GM10248 (cell line): Measurements from ENCODE around the gene TPR.

ENCODE experiments used
- CTCF ChIA-PET: fragments of 300-600 bp; sonication (Branson Sonifier 250); formaldehyde crosslinking; extraction: SDS; loops from one replicate; lab custom pipeline; 2021; ENCODE audit warnings: antibody characterized with exemption; lab: Yijun Ruan, JAX
- POLR2A ChIA-PET: fragments of 350-650 bp; sonication (Branson Sonifier 250); formaldehyde crosslinking; extraction: SDS; loops from one replicate; lab custom pipeline; 2020; ENCODE audit warnings: antibody characterized with exemption; lab: Yijun Ruan, JAX
- DNase-seq: peaks from one replicate; pipeline ENCODE4 v3.0.0; 2012; ENCODE audit errors: extremely low spot score
- TF ChIP-seq, protein P1 (sequence below): IDR thresholded peaks from 2 replicates; pipeline ENCODE4 v1.5.1; 2012; ENCODE audit warnings: mild to moderate bottlenecking, low read depth; ENCODE audit errors: extremely low read depth, missing control alignments, control extremely low read depth

TPR gene

DNA sequence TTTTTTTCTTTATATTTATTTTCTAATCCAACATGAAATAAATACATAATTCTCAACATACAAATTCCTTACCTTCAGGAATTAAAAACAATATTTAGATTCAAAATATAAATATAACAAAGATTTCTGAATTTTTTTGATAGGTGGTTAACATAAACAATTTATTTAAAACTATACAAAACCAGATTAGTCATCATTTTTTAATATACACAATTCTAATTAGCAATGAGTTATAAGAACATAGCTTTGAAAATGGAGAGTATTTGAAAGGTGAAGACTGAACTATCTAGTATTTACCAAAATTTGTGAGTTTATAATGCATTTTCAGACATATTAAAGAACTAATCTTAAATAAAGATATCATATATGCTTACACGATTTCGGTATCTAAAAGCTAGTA is 37.5 kb downstream of the TPR start:
- ChIA-PET POLR2A (no interaction called here), CTCF (interaction anchor here (1.1 to 3.1 kb wide), 4 partner anchors 12 to 38 kb away, joined by 3 to 9 read pairs (median 6); partner anchors contain the start of genes ODR4 and TPR)
- TF ChIP-seq, protein P1, sequence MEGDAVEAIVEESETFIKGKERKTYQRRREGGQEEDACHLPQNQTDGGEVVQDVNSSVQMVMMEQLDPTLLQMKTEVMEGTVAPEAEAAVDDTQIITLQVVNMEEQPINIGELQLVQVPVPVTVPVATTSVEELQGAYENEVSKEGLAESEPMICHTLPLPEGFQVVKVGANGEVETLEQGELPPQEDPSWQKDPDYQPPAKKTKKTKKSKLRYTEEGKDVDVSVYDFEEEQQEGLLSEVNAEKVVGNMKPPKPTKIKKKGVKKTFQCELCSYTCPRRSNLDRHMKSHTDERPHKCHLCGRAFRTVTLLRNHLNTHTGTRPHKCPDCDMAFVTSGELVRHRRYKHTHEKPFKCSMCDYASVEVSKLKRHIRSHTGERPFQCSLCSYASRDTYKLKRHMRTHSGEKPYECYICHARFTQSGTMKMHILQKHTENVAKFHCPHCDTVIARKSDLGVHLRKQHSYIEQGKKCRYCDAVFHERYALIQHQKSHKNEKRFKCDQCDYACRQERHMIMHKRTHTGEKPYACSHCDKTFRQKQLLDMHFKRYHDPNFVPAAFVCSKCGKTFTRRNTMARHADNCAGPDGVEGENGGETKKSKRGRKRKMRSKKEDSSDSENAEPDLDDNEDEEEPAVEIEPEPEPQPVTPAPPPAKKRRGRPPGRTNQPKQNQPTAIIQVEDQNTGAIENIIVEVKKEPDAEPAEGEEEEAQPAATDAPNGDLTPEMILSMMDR = no peak
- DNase-seq = no peak

DNA sequence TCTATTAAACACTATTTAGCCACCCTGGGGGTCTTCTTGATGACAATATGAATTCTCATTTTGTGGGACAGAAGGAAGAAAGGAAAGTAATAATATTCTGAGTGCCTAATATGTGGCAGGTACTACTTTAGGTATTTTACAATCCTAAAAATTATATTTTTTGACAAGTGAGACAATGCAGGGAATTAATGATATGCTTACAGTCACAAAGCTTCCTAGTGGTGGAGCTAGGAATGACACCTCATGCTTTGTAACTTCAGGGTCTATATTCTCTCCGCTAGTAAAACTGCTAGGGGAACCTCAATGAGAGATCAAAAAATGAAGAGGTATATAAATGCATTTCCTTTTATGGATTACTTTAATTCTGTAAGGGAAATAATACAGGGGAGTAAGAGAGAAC is 44.3 kb downstream of the TPR start:
- TF ChIP-seq, protein P1 = peak; percentile 5
- ChIA-PET CTCF (interaction anchor here (1.1 to 4.6 kb wide), 9 partner anchors 10 to 44 kb away, joined by 3 to 24 read pairs (median 6); partner anchors contain the start of genes ODR4 and TPR), POLR2A (no interaction called here)
- no peak for DNase-seq

DNA sequence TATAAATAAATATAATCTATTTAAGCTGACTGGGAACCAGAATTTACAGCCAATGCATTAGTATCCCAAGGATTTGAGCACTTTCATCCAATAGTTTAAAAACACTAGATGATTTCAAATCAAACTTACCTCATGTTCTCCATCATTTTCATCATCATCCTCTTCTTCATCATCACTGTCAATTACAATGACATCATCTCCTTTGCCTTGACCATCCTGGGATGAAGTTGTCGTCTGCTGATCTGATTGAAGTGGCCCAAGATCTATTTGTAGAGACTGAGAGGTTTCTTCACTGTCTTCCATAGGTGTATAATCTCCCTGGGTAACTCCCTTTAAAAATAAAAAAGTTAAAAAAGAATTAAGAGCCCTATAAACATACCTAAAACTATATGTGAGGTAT is 47.7 kb downstream of the TPR start:
- POLR2A ChIA-PET = no interaction called here
- CTCF ChIA-PET = interaction anchor here (1.2 kb wide), 1 partner anchor 12 kb away, joined by 3 read pairs; no protein-coding TSS in a partner anchor
- TF ChIP-seq, protein P1 = no peak
- DNase-seq = no peak

DNA sequence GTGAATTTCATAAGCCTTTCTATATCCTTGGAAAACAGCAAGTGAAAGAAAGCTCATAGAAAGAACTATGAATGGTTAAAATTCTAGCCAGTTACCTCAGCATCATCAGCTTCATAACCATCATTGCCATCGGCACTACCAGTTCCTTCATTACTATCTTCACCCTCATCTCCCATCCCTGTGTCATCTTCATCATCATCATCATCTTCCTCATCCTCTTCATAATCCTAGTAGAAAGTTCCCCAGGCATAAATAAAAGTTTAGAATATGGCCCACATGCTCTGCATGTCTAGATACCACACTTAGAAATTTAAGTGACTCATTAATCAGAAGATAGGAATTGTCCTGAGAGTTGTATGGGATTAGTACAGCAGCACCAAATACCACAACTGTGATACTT is 49.0 kb downstream of the TPR start:
- no peak for DNase-seq
- TF ChIP-seq, protein P1 = no peak
- ChIA-PET POLR2A (no interaction called here), CTCF (interaction anchor here (1.0 to 2.4 kb wide), 9 partner anchors 8 to 80 kb away, joined by 3 to 13 read pairs (median 4); partner anchors contain the start of genes ODR4 and TPR)

DNA sequence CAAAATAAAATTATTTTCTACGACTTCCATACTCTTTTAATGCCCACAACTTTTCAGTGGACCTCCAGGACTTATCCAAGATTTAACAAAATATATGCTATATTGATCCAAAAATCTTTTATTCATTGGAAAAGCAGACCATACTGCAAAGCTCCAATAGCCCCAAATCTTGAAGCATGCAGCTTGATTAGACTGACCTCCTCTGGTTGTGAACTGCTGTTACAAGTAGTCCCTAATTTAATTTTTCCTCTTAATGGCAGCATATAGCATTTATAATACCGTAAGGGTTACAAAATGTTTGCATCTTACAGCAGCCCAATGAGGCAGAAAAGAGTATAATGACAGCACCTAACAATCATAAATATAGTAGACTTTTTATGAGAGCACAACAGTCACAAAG is 49.8 kb downstream of the TPR start:
- CTCF ChIA-PET = interaction anchor here (1.0 to 2.4 kb wide), 11 partner anchors 9 to 81 kb away, joined by 3 to 13 read pairs (median 4); partner anchors contain the start of gene TPR
- no peak for DNase-seq
- POLR2A ChIA-PET = no interaction called here
- TF ChIP-seq, protein P1 = no peak

DNA sequence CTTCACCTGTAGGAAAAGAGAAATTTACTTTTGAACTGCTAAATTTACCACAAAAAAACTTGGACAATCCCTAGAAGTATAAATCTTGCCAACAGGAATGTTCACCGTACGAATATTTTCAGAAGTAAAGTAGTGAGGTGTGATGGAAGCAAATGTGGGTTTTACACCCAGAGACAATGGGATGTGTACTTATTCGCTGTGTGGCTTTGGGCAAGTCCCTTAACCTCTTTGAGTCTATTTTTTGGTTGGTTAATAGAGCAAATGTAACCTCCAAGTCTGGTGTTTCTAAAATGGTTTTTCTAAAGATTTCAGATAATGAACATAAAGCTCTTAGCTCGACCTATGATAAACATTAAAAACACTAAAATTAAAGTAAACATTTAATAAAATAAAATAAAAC is 51.2 kb downstream of the TPR start:
- TF ChIP-seq, protein P1 = no peak
- no peak for DNase-seq
- CTCF ChIA-PET = interaction anchor here (1.8 to 2.4 kb wide), 3 partner anchors 10 to 51 kb away, joined by 3 to 13 read pairs (median 8); partner anchors contain the start of gene TPR
- POLR2A ChIA-PET = no interaction called here
